Ureter (tissue), 1 donor: Measurements from ENCODE around the gene CDC37L1. TPM values are rescaled to one million over a fixed set of nuclear protein-coding genes. Genes with fewer than 3 reads are reported as not detected.

ENCODE experiments used
- DNase-seq: peaks from one replicate; pipeline ENCODE4 v3.0.0-alpha.2; 2020; ENCODE audit warnings: low spot score
- total RNA-seq: library from RNA; stranded (reverse); gene quantifications from one replicate; pipeline ENCODE4 v1.2.4, GENCODE V29; 2023
- donor health status: DM: yes; HTN: yes; CAD: no.

The CDC37L1 gene
- total RNA-seq, 1 donor from 2014 or later = 18.3 TPM

- no peak for DNase-seq
Observed at GRCh38 chr9:4714266-4715016, 35.1 kb downstream of the CDC37L1 start.

GRCh38 chr9:4716163-4716562, 36.8 kb downstream of the CDC37L1 start:
- DNase-seq = no peak

DNA sequence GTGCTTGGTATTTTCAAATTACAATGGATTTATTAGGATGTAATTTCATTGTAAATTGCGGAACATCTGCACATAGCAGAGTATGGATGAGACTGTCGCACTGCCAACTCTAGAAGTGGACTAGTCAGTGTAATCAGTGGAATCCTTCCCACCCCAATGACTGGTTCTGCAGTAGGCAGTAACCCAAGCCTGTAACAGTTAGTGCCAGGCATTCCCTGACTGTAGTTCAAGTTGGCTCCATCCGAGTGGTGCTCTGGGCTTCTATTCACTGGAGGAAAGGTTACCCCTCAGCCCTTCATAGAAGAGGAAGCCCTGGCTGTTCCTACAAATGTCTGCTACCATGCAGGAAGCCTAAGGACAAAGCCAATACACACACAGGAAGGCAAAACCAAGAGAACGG, 38.4 kb downstream of the CDC37L1 start:
- DNase-seq = no peak

GRCh38 chr9:4718911-4719310, 39.5 kb downstream of the CDC37L1 start:
- no peak for DNase-seq

DNA sequence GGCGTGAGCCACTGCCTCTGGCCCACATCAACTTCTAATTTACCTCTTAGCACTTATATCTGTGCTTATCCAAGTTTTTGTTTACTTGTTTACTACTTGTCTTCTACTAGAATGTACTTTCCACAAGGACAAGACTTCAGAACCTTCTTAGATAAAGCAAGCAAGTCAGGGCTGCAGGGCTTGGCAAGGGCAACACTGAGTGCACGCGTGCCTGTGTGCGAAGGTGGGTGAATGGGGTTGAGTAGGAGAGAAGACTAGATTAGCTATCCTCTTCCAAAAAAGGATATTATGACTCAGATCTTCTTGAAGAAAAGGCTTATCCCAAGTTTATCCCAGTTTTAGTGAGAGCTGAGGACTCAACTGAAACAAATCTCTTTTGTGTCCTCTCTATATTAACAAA, 42.4 kb downstream of the CDC37L1 start:
- no peak for DNase-seq

DNA sequence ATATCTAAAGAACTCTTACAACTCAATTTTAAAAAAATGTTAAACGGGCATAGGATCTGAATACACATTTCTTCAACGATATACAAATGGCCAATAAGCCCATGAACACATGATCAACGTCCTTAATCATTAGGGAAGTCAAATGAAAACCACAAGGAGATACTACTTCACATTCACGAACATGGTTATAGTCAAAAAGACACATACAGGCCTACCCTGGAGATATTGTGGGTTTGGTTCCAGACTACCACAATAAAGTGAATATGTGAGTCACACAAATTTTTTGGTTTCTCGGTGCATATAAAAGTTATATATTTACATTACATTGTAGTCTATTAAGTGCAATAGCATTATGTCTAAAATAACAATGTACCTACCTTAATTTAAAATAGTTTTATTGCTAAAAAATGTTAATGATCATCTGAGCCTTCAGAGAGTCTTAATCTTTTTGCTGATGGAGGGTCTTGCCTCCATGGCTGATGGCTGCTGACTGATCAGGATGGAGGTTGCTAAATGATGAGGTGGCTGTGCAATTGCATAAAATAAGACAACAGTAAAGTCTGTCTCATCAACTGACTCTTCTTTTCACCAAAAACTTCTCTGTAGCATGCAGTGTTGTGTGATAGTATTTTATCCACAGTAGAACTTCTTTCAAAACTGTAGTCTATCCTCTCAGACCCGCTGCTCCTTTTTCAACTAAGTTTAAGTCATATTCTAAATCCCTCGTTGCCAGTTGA, 46.5 kb downstream of the CDC37L1 start:
- DNase-seq = no peak

- no peak for DNase-seq
Observed at GRCh38 chr9:4727593-4727992, 48.2 kb downstream of the CDC37L1 start.

- no peak for DNase-seq
Observed at GRCh38 chr9:4732890-4733289, 53.5 kb downstream of the CDC37L1 start.

- no peak for DNase-seq
Observed at GRCh38 chr9:4734150-4734549, 54.8 kb downstream of the CDC37L1 start.

DNA sequence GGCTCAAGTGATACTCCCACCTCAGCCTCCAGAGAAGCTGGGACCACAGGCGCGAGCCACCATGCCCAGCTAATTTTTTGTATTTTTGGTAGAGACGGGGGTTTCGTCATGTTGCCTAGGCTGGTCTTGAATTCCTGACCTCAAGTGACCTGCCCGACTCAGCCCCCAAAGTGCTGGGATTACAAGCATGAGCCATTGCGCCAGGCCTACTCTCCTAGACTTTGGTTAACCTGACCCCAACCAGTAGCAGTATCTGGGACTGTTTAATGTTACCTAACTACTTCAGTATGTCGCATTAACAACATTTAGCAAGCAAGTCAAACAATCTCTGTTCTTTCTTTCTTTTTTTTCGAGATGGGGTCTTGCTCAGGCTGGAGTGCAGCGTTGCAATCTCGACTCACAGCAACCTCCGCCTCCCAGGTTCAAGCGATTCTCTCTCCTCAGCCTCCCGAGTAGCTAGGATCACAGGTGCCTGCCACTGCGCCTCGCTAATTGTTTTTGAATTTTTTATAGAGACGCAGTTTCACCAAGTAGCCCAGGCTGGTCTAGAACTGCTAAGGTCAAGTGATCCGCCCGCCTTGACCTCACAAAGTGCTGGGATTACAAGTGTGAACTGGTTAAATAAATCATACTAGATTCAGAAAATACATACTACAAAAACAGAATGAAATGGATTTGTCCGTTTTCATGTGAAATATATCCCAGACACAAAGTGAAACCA, 59.7 kb downstream of the CDC37L1 start:
- DNase-seq = no peak

DNA sequence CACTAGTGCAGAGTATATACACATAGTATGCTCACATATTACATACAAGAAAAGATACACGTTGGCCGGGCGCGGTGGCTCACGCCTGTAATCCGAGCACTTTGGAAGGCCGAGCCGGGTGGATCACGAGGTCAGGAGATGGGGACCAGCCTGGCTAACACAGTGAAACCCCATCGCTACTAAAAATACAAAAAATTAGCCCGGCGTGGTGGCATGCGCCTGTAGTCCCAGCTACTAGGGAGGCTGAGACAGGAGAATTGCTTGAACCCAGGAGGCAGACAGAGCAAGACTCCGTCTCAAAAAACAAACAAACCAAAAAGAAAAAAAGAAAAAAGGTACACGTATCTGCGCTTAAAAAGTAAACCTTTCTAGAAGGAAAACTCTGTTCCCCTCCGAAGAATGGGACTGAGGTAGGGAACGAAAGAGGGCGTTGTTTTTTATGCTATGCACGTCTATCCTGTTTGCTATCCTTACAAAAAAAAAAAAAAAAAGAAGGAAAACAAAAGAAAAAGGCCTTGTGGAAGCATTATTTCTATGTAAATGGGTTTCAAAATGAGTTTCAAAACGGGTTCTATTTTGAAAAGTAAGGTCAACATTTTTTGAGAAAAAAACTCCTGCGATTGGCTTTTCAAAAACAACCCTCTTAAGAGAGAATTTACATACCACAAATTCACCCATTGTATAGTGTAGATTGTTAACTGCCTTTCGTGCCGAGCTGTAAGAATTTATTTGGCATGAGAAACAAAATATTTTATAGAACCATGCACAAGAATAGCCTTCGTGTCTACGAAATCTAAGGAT, 60.4 kb downstream of the CDC37L1 start:
- no peak for DNase-seq

DNA sequence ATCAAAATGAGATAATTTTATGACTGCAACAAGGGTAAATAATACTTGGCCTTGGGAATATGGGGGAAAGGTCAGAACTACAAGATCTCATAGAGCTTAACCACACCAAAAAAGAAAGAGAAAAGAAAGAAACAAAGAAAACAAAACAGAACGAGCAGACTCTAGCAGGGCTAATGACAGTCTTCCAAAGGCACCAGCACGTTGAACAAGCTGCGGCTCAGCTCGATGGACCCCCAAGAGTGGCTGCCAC, 60.9 kb downstream of the CDC37L1 start:
- no peak for DNase-seq

DNA sequence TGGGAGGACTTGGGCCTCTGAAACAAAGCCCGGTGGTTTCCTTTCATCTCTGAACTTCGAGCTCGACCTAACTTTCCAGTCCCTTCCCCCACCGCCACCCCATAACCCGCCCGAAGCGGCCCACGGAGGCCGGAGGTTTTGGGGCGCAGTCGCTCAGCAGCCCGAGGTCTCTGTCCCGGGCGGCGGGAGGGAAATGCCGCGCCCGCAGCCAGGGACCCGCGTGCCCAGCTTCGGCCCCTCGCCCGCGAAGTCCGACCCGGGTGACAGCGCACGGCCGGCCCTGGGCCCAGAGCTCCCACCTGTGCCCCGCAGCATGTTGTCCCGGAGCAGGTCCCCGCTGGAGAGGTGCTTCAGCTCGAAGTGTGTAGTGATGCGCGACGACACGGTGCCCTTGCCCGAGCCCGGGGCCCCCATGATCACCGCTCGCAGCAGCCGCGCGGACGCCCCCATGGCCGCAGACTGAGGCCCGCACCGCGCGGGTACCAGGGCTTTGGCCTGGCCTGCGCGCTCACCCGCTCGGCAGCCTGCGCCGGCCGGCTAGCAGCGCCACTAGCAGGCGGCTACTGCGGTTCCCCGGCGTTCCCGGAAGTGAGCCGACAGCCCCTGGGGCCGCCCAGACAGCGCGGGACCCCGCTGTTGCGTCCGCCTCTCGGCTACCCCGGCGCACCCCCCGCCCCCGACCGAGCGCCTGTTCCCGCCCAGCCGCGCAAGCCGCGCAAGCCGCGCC, 61.4 kb downstream of the CDC37L1 start, which contains the start of gene AK3:
Gene AK3, minus strand, starts transcription at position 565 of the 727 bp plus-strand sequence. Its CDS starts 115 bp downstream, at position 450.
- DNase-seq = peak; percentile 91

GRCh38 chr9:4741365-4742089, 62.2 kb downstream of the CDC37L1 start:
- peak; percentile 61 for DNase-seq

DNA sequence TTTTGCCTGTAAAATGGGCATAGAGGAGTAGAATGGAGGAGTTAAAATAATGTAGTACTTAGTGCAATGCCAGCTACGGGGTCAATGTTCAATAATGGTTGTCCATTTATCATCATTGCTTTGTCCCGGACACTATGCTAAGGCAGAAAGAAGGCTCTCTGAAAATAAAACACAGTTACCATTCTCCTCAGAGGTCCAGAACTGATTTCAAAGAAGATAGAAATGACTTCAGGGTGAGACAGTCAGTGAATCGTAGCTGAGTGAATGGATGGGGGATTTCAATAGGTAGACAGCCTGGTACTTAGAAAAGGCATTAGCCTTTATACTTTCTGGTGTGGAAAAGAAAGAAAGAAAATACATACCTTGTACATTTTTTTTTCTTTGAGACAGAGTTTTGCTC, 62.9 kb downstream of the CDC37L1 start:
- no peak for DNase-seq

DNA sequence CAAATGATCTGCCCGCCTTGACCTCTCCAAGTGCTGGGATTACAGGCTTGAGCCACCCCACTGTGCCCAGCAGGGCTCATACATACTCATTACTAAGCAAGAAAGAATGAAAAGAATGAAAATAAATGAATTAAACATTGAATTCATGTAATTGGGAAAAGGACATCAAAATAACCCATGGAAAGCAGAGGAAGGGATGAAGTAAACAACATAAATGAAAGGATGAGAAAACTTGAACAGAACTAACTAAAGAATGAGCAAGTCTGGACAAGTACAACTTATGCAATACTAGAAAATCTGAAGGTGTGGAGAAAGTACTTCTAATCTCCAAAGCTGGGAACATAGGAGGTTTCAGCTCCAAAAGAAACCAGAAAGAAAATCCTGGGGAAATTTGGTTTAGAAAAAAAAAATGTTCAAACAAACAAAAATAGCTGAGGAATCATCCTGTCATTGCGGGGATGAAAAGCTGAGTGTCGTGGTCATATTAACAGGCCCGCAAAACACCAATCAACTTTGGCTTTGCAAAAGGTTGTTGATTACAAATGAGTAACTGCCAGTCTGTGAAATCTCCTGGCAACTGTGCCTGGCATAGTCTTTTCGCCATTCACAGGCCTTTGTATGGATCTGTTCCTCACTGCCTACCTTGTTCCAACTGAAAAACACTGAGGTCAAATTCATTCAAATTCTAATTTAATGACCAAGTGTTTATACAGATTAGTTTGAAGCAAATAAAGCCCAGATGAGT, 63.9 kb downstream of the CDC37L1 start:
- DNase-seq = no peak

GRCh38 chr9:4746278-4747030, 67.1 kb downstream of the CDC37L1 start:
- DNase-seq = no peak

DNA sequence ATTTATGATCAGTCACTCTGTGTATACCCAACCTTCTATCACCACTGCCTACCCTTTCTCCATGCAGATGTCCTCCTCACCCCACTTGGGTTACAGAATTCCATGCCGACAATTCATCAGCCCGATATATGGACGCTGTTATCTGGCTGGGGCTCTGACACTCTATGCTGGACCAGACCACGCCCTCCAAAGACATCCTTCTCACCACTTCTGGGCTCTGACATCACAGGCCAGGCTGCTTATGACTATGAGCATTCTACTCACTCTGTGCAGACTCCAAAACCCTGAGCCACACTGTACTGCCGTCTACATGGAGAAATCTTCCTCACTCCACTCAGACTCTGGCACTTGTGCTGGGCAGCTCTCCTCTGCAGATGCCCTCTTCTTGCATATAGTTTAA, 69.2 kb downstream of the CDC37L1 start:
- no peak for DNase-seq

GRCh38 chr9:4750023-4750673, 70.8 kb downstream of the CDC37L1 start:
- DNase-seq = no peak
